Measurements from ENCODE around the gene IPCEF1.

- TF ChIP-seq CTCF (IDR thresholded peaks at IDR 0.05; ENCODE audit: low read depth, low read length, missing input control) = no peak
- TF ChIP-seq ATF3 (IDR thresholded peaks at IDR 0.05) = no peak
- no peak for TF ChIP-seq TAF1 (conservative IDR thresholded peaks at IDR 0.05)
- no peak for TF ChIP-seq GABPA (IDR thresholded peaks at IDR 0.05 in 1 of 2, conservative IDR thresholded peaks at IDR 0.05 in 1 of 2)
- no peak for TF ChIP-seq YY1 (IDR thresholded peaks at IDR 0.05)
- TF ChIP-seq RAD21 (IDR thresholded peaks at IDR 0.05) = no peak
- TF ChIP-seq HNF4A (conservative IDR thresholded peaks at IDR 0.05) = no peak
- no peak for TF ChIP-seq FOXA1 (IDR thresholded peaks at IDR 0.05)
- no peak for TF ChIP-seq REST (IDR thresholded peaks at IDR 0.05)
- no peak for TF ChIP-seq EGR1 (IDR thresholded peaks at IDR 0.05; ENCODE audit: low read depth in 2 of 2)
- no peak for TF ChIP-seq JUND (IDR thresholded peaks at IDR 0.05)
- TF ChIP-seq FOXA2 (IDR thresholded peaks at IDR 0.05) = no peak
- TF ChIP-seq SP1 (IDR thresholded peaks at IDR 0.05) = no peak
Observed at GRCh38 chr6:154223296-154223695, 133.3 kb downstream of the IPCEF1 start.

Measured in liver (tissue), 3 donors.